GM20000 (cell line): Measurements from ENCODE around the gene BACH2.

Experiments used
- DNase-seq: peaks from one replicate; pipeline ENCODE4 v3.0.0; 2012; ENCODE audit warnings: low spot score
- CTCF ChIP-seq: IDR thresholded peaks from 2 replicates; pipeline ENCODE4 v1.5.1; 2012; ENCODE audit warnings: mild to moderate bottlenecking, control low read depth; ENCODE audit errors: extremely low read depth, missing control alignments

BACH2 gene

DNA sequence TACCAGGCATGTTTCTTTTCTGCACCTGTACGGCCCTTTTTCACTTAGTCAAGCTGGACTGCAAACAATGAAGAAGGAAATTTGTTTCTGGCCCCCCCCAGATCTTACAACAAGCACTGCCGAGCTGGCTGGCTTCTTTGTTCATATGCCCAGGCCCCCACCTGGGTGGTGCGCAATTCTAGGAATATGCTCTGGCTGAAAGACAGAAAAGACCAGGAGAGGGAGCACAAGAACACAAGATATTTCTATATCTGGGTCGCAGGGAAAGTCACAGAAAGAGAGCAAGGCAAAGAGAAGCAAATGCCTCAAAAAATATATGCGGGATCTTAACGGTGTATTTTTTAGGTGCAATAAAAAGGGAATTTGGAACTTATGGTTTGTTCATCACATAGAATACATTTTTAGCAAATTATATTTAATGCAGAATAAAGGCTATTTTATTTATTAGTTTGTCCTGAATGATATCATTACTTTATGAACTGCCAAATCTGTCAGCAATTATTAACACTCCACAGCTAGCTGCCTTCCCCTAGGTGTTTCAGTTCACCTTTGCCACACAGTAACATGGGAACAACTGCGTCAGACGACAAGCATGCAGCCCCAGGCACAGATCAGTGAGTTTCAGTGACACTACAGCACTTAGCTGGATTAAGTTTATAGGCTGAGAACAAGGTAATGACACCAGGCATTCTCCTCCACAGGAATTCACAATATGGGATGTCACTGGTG lies 325.9 kb downstream of the BACH2 start:
- peak; percentile 19 for DNase-seq
- peak; percentile 18 for TF ChIP-seq CTCF

DNA sequence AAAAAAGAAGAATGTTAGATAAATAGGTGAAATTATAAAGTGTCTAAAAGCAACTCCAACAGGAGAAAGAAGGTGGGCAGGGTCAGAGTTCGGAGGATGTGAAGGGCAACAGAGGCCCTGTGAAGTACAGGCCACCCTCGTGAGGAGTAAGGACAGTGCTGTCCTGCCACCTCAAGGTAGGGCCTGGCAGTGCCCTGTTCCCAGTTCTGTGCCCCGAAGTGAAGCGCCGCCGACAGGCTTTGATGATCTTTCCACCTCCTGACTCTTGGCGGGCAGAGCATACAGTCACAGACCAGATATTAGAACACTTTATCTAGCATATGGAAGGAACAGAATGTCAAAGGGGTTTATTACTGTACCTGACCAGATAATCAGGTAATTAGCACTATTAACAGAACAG lies 326.6 kb downstream of the BACH2 start:
- DNase-seq: no peak
- no peak for TF ChIP-seq CTCF

DNA sequence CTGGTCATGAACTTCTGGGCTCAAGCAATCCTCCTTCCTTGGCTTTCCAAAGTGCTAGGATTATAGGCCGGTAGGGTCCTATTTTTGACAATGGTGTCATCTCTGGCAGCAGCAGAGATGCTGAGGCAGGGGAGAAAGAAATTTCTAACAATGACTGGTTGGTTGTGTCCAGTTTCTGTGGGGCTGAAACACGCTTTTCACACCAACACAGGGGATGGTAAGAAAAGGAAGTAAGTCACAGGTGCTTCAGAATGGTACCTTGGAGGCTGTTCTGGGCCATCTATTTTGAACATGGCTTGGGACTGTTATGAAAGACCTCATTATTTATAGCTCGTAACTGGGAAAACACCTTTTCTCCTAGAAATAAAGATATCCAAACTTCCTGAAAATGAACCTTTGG lies 329.7 kb downstream of the BACH2 start:
- no peak for TF ChIP-seq CTCF
- no peak for DNase-seq

- no peak for DNase-seq
- no peak for TF ChIP-seq CTCF
These were observed 330.5 kb downstream of the BACH2 start for GRCh38 chr6:89966228-89966544.

DNA sequence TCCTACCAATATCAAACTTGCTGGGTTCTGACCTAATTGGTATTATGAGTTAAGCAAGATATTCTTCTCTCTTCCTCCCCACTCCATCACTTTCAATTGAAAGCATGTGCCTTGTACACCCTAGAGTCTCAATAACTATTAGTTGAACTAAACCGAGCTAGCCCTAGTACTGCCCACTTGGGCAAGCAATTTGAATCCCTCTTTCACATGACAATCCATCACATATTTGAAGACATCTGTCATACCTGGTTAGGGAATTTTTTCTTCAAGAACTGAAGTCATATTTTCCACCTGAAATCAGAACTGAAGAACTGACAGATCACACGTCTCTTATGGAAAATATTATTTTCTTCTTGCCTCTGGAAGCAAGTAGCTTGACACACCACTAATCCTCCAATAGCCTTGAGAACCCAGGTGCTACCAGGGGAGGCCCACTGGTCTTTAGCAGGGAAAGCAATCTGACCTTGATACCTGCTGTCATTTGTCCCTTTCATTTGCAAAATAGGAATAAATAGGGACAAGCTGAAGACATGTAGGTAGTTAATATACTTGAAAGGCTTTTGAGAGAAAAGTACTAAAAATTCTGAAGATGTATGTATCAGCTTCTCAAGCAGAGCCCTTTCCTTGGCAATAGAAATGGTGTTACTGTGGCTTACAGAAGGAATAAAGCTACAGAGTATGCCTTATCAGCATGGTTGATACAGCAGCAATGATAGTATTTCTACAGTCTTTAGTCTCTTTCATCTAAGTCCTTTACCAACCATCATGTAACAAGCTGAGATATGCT lies 331.0 kb downstream of the BACH2 start:
- TF ChIP-seq CTCF: no peak
- DNase-seq: no peak

DNA sequence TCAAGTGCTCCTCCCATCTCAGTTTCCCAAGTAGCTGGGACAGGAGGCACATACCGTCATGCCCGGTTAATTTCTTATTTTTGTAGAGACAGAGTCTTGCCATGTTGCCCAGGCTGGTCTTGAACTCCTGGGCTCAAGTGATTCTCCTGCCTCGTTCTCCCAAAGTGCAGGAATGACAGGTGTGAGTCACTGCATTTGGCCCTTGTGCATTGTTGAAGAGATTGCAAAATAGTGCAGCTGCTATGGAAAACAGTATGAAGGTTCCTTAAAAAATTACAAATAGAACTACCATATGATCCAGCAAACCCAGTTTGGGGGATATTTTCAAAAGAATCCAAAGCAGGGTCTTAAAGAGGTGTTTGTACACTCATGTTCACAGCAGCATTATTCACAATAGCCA lies 333.3 kb downstream of the BACH2 start:
- no peak for TF ChIP-seq CTCF
- no peak for DNase-seq

DNA sequence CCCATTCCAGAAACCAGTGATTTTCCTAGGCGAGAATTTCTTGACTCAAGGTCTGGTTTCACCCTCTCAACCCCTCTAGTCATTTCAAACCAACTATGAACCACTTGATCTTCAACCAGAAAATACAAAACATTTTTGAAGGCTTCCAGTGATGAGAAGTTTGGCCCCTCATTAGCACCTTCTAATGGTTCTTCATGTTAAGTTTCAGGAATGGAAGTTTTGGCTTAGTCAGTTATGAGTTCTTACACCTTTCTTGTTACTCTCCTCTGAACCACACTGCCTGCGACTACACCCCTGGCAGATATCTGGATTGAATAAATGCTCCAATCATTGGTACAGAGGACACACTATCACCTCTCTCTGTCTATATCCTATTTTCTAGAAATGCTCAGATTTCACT lies 335.2 kb downstream of the BACH2 start:
- DNase-seq: no peak
- TF ChIP-seq CTCF: no peak
